Neuron (in vitro differentiated cells): Measurements from ENCODE around the gene PCSK5.

Experiments used
- H2AFZ ChIP-seq: one replicate; pipeline ENCODE4 v1.6.1; 2013; ENCODE audit warnings: low read depth, mild to moderate bottlenecking, inconsistent platforms, low read length, moderate library complexity
- H3K27me3 ChIP-seq: one replicate; pipeline ENCODE4 v1.6.1; 2013; ENCODE audit warnings: low read length; ENCODE audit not compliant: insufficient read depth
- H3K36me3 ChIP-seq: one replicate; pipeline ENCODE4 v1.6.1; 2013; ENCODE audit warnings: low read length; ENCODE audit not compliant: insufficient read depth
- H3K4me1 ChIP-seq: one replicate; pipeline ENCODE4 v1.6.1; 2013; ENCODE audit warnings: low read length; ENCODE audit not compliant: insufficient read depth
- H3K4me3 ChIP-seq: 2 replicates; pipeline ENCODE4 v1.5.1; 2013; ENCODE audit warnings: mild to moderate bottlenecking, low read length, moderate library complexity
- H3K9me3 ChIP-seq: one replicate; pipeline ENCODE4 v1.6.1; 2013; ENCODE audit warnings: low read length

PCSK5 gene

DNA sequence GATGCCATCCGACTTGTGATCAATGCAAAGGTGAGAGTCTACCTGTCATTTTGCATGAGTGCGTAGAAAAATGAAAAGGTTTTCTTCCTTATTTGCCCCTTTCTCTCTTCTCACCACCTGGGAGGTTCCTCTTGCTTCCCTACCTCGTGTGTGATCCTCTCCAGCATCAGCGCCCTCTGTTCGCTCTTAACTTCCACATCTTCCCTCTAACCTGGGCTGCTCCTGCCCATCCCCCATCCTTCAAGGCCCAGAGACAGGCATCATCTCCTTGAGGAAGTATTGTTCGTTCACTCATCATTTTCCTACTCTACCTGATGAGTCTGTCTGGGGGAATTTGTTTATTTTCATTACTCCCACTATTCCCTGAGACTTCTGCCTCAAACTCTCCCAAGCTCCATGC, 447.9 kb downstream of the PCSK5 start:
- Histone ChIP-seq H3K27me3 (no peaks in the 10 kb centered on the region), H3K36me3 (no peaks in the 10 kb centered on the region)

GRCh38 chr9:76341616-76342015, 451.1 kb downstream of the PCSK5 start:
- Histone ChIP-seq H2AFZ (no peak overlapping the region), H3K36me3 (no peaks in the 10 kb centered on the region), H3K9me3 (no peaks in the 10 kb centered on the region), H3K4me1 (no peaks in the 10 kb centered on the region), H3K27me3 (no peaks in the 10 kb centered on the region), H3K4me3 (no peak overlapping the region)

More for the DNA sequence above, 447.9 kb downstream of the PCSK5 start:
- Histone ChIP-seq H3K9me3 (no peaks in the 10 kb centered on the region), H3K4me1 (no peaks in the 10 kb centered on the region), H2AFZ (no peak overlapping the region), H3K4me3 (no peak overlapping the region)

DNA sequence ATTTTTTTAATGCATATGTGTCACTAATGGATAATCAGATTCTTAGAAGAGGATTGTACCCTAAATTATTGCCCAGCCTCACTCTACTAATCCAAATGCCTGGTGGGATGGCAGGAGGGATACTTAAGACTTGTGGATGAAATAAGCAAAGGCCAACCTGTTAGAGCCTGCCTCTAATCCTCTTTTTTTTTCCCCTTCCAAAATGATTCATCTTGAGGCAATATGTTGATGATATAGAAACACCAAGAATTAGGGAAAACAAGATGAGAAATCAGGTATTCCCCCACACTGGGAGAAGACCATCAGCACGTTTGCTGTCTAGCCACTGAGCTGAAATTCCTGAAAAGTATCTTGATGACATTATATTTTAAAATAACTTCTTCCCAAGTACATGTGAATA, 451.7 kb downstream of the PCSK5 start:
- Histone ChIP-seq H3K9me3 (no peaks in the 10 kb centered on the region), H3K27me3 (no peaks in the 10 kb centered on the region), H3K4me3 (no peak overlapping the region), H2AFZ (no peak overlapping the region), H3K4me1 (no peaks in the 10 kb centered on the region), H3K36me3 (no peaks in the 10 kb centered on the region)

- no peak overlapping the region for H3K4me3 ChIP-seq
- H3K9me3 ChIP-seq = no peaks in the 10 kb centered on the region
- H3K36me3 ChIP-seq = no peaks in the 10 kb centered on the region
- no peaks in the 10 kb centered on the region for H3K4me1 ChIP-seq
- no peaks in the 10 kb centered on the region for H3K27me3 ChIP-seq
- H2AFZ ChIP-seq = no peak overlapping the region
These were observed 452.4 kb downstream of the PCSK5 start for GRCh38 chr9:76342858-76343257.

DNA sequence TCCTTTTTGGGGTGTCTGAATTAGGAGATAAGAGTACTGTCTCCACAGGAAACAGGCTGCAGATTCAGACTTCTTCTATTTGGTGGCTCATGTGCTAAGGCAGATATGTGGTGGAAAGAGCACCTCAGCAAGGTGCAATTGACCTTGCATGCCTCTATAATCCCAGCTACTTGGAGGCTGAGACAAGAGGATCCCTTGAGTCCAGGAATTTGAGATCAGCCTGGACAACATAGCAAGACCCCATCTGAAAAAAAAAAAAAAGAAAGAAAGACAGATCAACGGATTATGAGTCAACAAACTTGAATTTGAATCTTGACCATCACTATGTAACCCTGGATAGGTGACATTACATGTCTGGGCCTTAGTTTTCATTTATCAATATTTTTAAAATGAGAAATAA, 459.4 kb downstream of the PCSK5 start:
- no peaks in the 10 kb centered on the region for H3K9me3 ChIP-seq
- no peaks in the 10 kb centered on the region for H3K27me3 ChIP-seq
- H3K4me1 ChIP-seq = no peaks in the 10 kb centered on the region
- H3K36me3 ChIP-seq = no peaks in the 10 kb centered on the region
- H2AFZ ChIP-seq = no peak overlapping the region
- H3K4me3 ChIP-seq = no peak overlapping the region

DNA sequence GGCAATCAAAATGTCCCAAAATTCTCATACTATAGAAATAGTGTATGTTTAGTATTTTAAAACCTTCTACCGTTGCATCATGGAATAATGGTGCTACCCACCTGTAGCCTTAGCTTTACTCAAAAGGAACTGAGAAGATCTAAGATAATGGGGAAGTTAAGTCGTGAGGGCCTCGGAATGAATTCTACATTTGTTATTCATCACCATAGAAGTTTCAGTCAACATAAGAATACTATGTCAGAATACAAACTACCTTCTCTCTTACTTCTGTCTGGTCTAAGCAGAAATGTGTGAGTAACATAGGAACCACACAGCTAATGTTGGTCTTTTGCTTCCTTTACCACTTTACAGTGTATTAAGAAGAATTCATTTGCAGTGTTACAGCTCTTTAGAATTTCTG, 460.5 kb downstream of the PCSK5 start:
- H3K36me3 ChIP-seq = no peaks in the 10 kb centered on the region
- H3K27me3 ChIP-seq = no peaks in the 10 kb centered on the region
- no peak overlapping the region for H2AFZ ChIP-seq
- H3K4me1 ChIP-seq = no peaks in the 10 kb centered on the region
- no peaks in the 10 kb centered on the region for H3K9me3 ChIP-seq
- no peak overlapping the region for H3K4me3 ChIP-seq

DNA sequence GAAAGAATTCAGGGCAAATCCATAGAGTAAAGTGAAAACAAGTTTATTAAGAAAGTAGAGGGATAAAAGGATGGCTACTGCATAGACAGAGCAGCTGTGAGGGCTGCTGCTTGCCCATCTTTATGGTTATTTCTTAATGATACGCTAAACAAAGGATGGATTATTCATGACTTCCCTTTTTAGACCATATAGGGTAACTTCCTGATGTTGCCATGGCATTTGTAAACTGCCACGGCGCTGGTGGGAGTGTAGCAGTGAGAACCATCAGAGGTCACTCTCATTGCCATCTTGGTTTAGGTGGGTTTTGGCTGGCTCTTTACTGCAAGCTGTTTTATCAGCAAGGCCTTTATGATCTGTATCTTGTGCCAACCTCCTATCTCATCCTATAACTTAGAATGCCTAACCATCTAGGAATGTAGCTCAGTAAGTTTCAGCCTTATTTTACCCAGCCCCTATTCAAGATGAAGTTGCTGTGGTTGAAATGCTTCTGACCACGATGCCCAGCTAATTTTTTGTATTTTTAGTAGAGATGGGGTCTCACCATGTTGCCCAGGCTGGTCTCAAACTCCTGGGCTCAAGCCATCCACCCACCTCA, 461.6 kb downstream of the PCSK5 start:
- Histone ChIP-seq H3K36me3 (no peaks in the 10 kb centered on the region), H3K9me3 (no peaks in the 10 kb centered on the region), H3K27me3 (no peaks in the 10 kb centered on the region), H3K4me3 (no peak overlapping the region), H2AFZ (no peak overlapping the region), H3K4me1 (no peaks in the 10 kb centered on the region)

GRCh38 chr9:76353280-76353679, 462.8 kb downstream of the PCSK5 start:
- no peak overlapping the region for H3K4me3 ChIP-seq
- no peak overlapping the region for H2AFZ ChIP-seq
- no peaks in the 10 kb centered on the region for H3K9me3 ChIP-seq
- no peaks in the 10 kb centered on the region for H3K27me3 ChIP-seq
- no peaks in the 10 kb centered on the region for H3K36me3 ChIP-seq
- H3K4me1 ChIP-seq = no peaks in the 10 kb centered on the region

DNA sequence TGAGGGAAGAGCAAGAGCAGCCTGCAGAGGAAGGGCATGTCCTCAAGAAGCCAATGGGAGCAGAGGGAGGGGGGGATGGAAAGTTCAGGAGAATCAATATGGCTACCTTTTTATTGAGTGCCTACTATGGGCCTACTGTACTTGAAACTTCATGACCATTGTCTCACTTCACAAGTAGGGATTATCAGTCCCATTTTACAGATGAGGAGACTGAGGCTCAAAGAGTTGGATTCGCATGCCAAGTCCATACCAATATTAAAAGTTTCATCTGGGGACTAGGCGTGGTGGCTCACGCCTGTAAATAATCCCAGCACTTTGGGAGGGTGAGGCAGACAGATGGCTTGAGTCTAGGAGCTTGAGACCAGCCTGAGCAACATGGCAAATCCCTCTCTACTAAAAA, 463.7 kb downstream of the PCSK5 start:
- Histone ChIP-seq H3K9me3 (no peaks in the 10 kb centered on the region), H2AFZ (no peak overlapping the region), H3K4me3 (no peak overlapping the region), H3K36me3 (no peaks in the 10 kb centered on the region), H3K27me3 (no peaks in the 10 kb centered on the region), H3K4me1 (no peaks in the 10 kb centered on the region)

- no peaks in the 10 kb centered on the region for H3K36me3 ChIP-seq
- H3K4me3 ChIP-seq = no peak overlapping the region
- no peaks in the 10 kb centered on the region for H3K4me1 ChIP-seq
- no peaks in the 10 kb centered on the region for H3K9me3 ChIP-seq
- peaks cover 3% of the 10 kb centered on the region for H3K27me3 ChIP-seq
- no peak overlapping the region for H2AFZ ChIP-seq
These were observed 465.4 kb downstream of the PCSK5 start for GRCh38 chr9:76355886-76356285.

- H3K36me3 ChIP-seq = no peaks in the 10 kb centered on the region
- no peak overlapping the region for H3K4me3 ChIP-seq
- H3K9me3 ChIP-seq = no peaks in the 10 kb centered on the region
- no peaks in the 10 kb centered on the region for H3K4me1 ChIP-seq
- H2AFZ ChIP-seq = no peak overlapping the region
- peaks cover 3% of the 10 kb centered on the region for H3K27me3 ChIP-seq
These were observed 467.1 kb downstream of the PCSK5 start for GRCh38 chr9:76357555-76357954.

DNA sequence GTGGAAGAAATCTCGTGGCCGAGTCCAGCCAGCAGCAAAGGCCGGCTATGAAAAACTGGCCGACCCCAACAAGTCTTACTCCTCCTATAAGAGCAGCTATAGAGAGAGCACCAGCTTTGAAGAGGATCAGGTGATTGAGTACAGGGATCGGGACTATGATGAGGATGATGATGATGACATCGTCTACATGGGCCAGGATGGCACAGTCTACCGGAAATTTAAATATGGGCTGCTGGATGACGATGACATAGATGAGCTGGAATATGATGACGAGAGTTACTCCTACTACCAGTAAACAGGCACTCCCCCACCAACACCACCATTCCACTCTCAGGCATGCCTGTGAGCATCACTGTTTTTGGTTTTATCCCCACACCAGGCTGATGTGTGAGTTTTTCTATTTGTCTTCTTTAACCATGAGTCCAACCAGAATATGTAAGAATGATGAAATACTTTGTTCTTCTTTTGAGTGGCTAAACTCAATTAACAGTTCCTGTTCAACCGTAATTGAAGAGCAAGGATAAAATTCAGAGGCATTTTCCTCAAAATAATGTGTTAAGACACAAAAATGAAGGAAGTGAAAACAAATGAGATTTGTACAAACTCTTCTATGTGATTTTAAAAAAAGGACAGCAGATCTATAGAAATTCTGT, 468.3 kb downstream of the PCSK5 start:
- Histone ChIP-seq H3K4me1 (no peaks in the 10 kb centered on the region), H3K9me3 (no peaks in the 10 kb centered on the region), H3K4me3 (no peak overlapping the region), H3K27me3 (peaks cover 3% of the 10 kb centered on the region), H3K36me3 (no peaks in the 10 kb centered on the region), H2AFZ (no peak overlapping the region)

DNA sequence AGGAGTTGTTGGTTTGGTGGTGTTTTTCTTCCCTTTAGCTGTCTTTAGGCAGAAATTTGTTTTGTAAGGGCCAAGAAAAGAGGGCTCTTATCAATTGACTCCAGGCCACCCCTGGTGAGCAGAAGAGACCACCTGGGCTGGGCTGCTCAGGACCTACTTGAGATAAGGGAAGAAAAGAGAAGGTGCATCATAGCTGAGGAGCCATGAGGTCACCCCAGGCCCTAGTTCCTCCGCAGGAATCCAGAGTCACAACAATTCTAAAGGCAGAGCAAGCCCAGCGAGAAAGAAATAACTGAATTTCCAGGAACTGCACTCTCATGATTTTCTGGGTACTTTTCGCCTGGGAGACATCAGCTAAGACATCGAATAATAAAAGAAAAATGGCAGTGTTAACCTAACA, 468.9 kb downstream of the PCSK5 start:
- Histone ChIP-seq H3K9me3 (no peaks in the 10 kb centered on the region), H2AFZ (no peak overlapping the region), H3K27me3 (peaks cover 3% of the 10 kb centered on the region), H3K36me3 (no peaks in the 10 kb centered on the region), H3K4me3 (no peak overlapping the region), H3K4me1 (no peaks in the 10 kb centered on the region)

DNA sequence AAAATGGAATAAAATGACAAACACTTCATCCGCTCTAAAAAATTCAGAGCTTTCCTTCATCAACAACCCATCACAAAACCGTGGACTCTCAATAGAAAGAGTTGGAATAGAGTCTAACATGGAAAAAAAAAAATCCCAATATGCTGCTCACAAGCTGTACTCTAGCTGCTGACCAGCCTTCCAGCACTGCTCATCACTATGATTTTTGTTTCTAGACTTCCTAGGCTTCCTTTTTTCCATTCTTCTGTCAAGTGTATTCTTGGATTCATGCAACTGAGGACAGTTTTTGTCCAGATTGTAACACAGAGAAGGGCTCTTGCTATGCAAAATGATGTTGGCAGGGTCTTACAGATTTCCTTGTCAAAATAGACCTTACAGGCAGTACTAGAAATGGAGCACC, 469.3 kb downstream of the PCSK5 start:
- Histone ChIP-seq H3K4me1 (no peaks in the 10 kb centered on the region), H3K4me3 (no peak overlapping the region), H3K9me3 (no peaks in the 10 kb centered on the region), H2AFZ (no peak overlapping the region), H3K27me3 (peaks cover 3% of the 10 kb centered on the region), H3K36me3 (no peaks in the 10 kb centered on the region)
